HUES48 (cell line): ENCODE measurements around the gene FBXL14.
A peak's percentile ranks its signal among the peaks of the same experiment; 100 is the strongest.
"Not testable (repeated sequence)": the region's sequence is repeated elsewhere in the genome, so short reads cannot be mapped to it uniquely, and the experiment has no call there.

ENCODE experiments used
- H3K27ac ChIP-seq: one replicate; pipeline ENCODE4 v1.7.0; 2013; ENCODE audit warnings: low read depth, low read length, inconsistent platforms
- H3K27me3 ChIP-seq: 2 replicates; pipeline ENCODE4 v1.6.1; 2013; ENCODE audit warnings: mild to moderate bottlenecking, low read length; ENCODE audit not compliant: control insufficient read depth, insufficient read depth
- H3K36me3 ChIP-seq: 2 replicates; pipeline ENCODE4 v1.6.1; 2013; ENCODE audit warnings: low read length; ENCODE audit not compliant: control insufficient read depth, insufficient read depth
- H3K4me1 ChIP-seq: 2 replicates; pipeline ENCODE4 v1.6.1; 2013; ENCODE audit warnings: mild to moderate bottlenecking, low read length; ENCODE audit not compliant: control insufficient read depth, insufficient read depth
- H3K4me3 ChIP-seq: 2 replicates; pipeline ENCODE4 v1.5.1; 2013; ENCODE audit warnings: mild to moderate bottlenecking, low read depth, low read length
- H3K9ac ChIP-seq: 2 replicates; pipeline ENCODE4 v1.6.1; 2013; ENCODE audit warnings: mild to moderate bottlenecking, low read depth, low read length, moderate library complexity
- H3K9me3 ChIP-seq: 2 replicates; pipeline ENCODE4 v1.6.1; 2013; ENCODE audit warnings: low read length; ENCODE audit not compliant: control insufficient read depth, insufficient read depth

Gene FBXL14

DNA sequence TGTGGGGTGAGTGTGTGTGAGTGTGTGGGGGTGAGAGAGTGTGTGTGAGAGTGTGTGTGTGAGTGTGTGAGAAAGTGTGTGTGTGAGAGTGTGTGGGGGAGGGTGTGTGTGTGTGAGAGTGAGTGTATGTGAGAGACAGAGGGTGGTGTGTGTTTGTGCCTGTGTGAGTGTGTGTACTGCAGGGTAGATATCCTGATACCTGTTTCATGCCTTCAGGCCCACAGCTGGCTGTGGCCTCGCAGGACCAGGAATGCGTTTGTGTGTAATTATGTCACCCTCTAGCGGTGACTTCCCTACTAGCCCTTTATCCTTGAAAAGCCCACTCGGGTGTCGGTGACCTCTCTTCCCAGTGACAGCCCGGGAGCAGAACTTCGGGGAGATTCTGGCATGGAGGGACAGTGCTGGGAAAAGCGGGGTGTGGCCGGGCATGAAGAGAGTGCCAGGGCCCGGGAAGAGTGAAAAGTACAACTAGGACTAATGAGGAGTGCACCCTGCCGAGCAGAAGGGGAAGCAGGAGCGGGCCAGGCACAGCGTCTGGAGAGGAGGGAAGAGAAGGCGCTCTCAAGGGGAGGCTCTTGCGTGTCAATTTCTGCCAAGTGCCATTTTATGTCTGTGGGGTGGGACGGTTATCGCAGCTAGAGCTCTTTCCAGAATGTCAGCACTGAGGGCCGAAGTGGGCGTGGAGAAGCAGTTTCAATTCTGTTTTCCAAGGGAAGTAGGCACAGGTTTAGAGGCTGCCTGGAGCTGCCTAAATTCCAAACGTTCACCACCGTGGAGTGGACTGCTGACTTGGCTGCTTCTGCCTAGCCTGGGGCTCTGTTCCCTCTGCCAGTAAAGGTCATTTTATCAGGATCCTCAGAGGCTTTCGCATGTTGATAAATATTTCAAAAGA lies 11.0 kb upstream of the FBXL14 start:
- Histone ChIP-seq H3K4me1 (peaks cover 11% of the 10 kb centered on the region), H3K27me3 (peaks cover 22% of the 10 kb centered on the region), H3K9ac (no peak overlapping the region), H3K4me3 (peak overlapping the region; percentile 58), H3K27ac (peak overlapping the region; percentile 80), H3K36me3 (no peaks in the 10 kb centered on the region), H3K9me3 (no peaks in the 10 kb centered on the region)

DNA sequence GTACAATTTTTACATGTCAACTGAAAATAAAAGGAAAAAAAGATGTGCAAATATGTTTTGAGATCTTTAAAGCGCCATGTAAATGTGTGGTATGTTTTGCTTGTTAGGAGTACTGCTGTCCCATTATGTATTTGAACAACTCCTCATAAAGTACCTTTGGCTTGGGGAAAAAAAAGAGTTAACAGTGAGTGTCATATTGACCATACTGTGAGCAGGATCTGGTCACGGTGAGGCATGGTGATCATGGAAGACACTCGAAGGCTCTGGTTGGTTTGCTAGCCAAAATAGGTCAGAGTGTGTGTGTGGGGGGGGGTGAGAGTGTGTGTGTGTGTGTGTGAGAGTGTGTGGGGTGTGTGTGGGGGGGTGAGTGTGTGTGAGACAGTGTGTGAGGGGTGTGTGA lies 10.1 kb upstream of the FBXL14 start:
- no peak overlapping the region for H3K27ac ChIP-seq
- no peak overlapping the region for H3K9ac ChIP-seq
- H3K4me3 ChIP-seq, result no peak overlapping the region
- H3K9me3 ChIP-seq, result no peaks in the 10 kb centered on the region
- no peaks in the 10 kb centered on the region for H3K36me3 ChIP-seq
- peaks cover 11% of the 10 kb centered on the region for H3K4me1 ChIP-seq
- peaks cover 22% of the 10 kb centered on the region for H3K27me3 ChIP-seq

DNA sequence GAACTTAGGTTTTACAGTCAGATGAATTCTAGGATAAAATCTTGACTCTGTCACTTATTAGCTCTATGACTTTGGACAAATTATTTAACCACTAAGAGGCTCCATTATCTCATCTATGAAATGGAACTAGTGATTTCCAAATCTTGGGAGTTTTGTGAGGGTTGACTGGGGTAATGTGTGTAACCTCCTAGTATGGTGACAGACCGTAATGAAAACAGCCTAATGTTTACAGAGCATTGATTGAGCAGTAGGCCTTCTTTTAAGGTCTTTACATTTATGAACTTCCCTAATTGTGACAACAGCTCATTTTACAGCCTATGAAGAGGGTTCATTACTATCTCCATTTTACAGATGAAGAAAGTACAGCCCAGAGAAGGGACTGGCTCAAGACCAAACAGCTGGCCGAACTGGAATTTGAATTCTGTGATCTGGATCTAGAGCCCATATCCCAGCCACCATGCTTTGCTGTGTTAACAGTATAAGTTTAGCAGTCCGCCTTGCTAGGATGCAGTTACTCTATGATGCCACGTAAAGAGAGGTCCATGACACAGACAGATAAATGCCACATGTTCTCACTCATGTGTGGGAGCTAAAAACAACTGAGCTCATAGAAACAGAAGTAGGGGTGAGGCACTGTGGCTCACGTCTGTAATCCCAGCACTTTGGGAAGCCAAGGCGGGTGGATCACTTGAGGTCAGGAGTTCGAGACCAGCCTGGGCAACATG lies 9.1 kb upstream of the FBXL14 start:
- Histone ChIP-seq H3K9me3 (no peaks in the 10 kb centered on the region), H3K4me1 (peaks cover 11% of the 10 kb centered on the region)

DNA sequence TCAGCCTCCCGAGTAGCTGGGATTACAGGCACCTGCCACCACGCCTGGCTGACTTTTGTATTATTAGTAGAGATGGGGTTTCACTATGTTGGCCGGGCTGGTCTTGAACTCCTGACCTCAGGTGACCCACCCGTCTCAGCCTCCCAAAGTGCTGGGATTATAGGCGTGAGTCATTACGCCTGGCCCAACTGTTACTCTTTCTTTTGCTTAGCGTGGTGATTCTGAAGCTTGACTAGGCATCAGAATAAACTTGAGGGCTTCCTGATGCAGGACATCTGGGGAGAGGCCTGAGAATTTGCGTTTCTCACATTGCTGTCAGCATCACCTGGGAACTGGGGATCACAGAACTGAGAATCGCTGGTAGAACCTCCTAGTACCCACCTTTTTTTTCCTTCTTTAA lies 8.3 kb upstream of the FBXL14 start:
- not testable (repeated sequence) for H3K9me3 ChIP-seq, H3K36me3 ChIP-seq, H3K4me3 ChIP-seq, H3K27ac ChIP-seq, H3K9ac ChIP-seq
- Histone ChIP-seq H3K27me3 (peaks cover 22% of the 10 kb centered on the region), H3K4me1 (peaks cover 11% of the 10 kb centered on the region)

More for the DNA sequence above, 9.1 kb upstream of the FBXL14 start:
- Histone ChIP-seq H3K9ac (no peak overlapping the region), H3K36me3 (no peaks in the 10 kb centered on the region), H3K4me3 (no peak overlapping the region), H3K27ac (no peak overlapping the region), H3K27me3 (peaks cover 22% of the 10 kb centered on the region)

DNA sequence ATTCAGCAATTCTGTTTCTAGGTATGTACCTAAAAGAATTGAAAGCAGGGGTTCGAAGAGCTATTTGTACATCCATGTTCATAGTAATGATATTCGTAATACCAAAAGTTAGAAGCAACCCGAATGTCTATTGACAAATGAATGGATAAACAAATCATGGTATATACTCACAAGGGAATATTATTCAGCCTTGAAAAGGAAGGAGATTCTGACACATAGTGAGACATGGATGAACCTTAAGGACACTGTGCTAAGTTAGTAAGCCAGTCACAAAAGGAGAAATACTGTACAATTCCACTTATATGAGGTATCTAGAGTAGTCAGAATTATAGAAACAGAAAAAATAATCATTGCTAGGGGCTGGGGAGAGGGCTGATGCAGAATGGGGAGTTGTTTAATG lies 4.4 kb upstream of the FBXL14 start:
- peaks cover 22% of the 10 kb centered on the region for H3K27me3 ChIP-seq
- H3K9me3 ChIP-seq, result no peaks in the 10 kb centered on the region
- no peak overlapping the region for H3K9ac ChIP-seq
- H3K4me3 ChIP-seq, result no peak overlapping the region
- H3K27ac ChIP-seq, result no peak overlapping the region
- peaks cover 9% of the 10 kb centered on the region for H3K4me1 ChIP-seq
- H3K36me3 ChIP-seq, result no peaks in the 10 kb centered on the region

DNA sequence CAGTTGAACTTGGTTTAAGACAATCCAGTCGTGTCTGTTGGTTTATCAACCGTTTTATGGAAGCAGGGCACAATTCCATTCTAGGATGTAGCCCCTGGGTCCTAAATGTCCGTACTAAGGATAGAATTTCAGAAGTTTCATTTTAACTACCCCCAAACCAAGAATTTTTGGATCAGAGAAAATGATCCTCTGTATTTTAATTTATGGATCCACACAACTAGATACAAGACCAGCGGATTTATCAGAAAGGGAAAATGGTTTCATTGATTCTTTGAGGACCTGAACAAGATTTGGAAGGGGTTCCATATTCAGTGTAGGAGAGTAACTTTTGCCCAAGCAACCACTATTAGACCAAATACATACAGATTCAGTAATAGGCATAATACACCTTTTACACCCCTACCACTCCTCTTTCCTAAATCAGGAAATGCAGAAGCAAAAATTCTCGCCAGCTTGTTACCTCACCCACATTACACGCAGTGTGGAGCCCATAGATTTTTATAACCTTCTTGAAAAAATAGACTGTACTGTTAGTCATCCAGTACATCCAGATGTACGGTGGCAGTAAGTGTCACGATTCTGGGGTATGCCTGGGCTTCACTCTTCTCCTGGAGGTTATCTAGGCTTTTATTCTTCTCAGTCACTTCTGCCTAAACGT lies 1.4 kb upstream of the FBXL14 start:
- no peaks in the 10 kb centered on the region for H3K9me3 ChIP-seq
- no peak overlapping the region for H3K27ac ChIP-seq
- H3K36me3 ChIP-seq, result no peaks in the 10 kb centered on the region
- peak overlapping the region; percentile 73 for H3K4me3 ChIP-seq
- H3K4me1 ChIP-seq, result peaks cover 31% of the 10 kb centered on the region
- peaks cover 51% of the 10 kb centered on the region for H3K27me3 ChIP-seq
- H3K9ac ChIP-seq, result no peak overlapping the region

DNA sequence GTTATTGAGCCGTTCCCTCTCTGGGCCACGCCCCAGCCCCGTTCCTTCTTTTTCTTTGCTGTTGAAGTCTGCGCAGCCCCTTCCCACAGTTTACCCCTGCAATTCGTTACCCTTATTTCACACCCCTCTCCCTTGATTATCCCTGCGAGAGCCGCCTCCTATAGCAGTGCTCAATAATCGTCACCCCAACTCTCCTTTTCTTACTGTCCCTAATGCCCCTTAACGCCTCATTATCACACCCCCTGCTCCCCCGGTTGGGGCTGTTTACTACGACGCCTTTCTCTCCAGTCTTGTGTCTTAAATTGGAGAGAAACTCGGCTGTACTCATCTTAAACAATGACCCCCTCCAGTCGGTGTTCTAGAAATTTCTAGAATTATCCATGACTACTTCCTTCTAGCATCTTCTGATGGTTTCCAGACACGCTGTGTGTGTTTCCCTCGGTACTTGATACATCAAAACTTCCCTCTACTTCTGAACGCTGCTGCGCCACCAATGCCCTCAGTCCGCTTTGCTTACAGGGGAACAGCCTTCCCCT lies 713 bp upstream of the FBXL14 start:
- peaks cover 58% of the 10 kb centered on the region for H3K27me3 ChIP-seq
- peak overlapping the region; percentile 73 for H3K4me3 ChIP-seq
- no peaks in the 10 kb centered on the region for H3K9me3 ChIP-seq
- no peaks in the 10 kb centered on the region for H3K36me3 ChIP-seq
- H3K9ac ChIP-seq, result no peak overlapping the region
- peaks cover 34% of the 10 kb centered on the region for H3K4me1 ChIP-seq
- no peak overlapping the region for H3K27ac ChIP-seq

DNA sequence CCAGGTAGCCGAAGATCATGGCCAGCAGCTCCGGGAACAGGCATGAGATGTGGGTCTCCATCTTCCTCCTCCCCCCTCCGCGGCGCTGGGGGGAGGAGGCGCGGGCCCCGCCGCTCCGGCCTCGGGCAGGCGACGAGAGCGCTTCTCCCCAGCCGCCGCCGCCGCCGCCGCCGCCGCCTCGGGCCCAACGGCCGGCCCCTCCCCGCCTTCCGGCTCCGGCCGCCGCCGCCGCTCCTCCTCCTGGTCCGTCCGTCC lies 448 bp downstream of the FBXL14 start:
- Histone ChIP-seq H3K4me1 (peaks cover 42% of the 10 kb centered on the region), H3K27ac (peak overlapping the region; percentile 50), H3K36me3 (no peaks in the 10 kb centered on the region), H3K9me3 (no peaks in the 10 kb centered on the region), H3K27me3 (peaks cover 70% of the 10 kb centered on the region), H3K9ac (no peak overlapping the region), H3K4me3 (peak overlapping the region; percentile 73)

DNA sequence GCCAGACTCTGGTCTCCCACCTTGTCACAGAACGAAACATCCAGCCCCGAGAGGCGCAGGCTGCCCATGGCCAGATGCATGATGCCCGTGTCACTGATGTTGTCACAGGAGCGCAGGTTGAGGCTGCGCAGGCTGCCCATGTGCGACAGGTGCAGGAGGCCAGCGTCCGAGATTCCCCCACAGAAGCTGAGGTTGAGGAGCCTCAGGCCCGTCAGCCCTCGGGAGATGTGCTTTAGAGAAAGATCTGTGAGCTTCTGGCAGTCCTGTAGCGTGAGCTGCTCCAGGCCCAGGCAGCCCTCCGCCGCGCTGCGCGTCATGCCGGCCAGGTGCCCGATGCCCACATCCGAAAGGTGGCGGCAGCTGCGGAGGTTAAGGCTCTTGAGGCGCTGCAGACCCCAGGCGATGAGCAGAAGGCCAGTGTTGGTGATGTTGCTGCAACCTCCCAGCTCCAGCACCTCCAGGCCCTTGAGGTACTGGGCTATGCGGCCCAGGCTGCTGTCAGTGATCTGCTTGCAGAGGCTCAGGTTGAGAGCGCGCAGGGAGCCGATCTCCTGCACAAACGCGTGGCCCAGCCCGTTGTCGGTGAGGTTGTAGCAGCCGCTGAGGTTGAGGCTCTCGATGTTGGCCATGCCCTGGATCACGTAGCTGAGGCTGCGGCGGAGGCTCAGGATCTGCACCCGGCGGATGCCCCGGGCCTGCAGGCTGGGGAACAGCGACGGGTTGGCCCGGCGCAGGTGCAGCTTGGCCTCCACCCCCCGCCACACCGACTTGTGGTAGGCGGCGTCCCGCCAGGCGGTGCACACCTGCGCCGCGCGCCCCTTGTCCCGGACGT lies 991 bp downstream of the FBXL14 start:
- Histone ChIP-seq H3K9me3 (no peaks in the 10 kb centered on the region), H3K36me3 (no peaks in the 10 kb centered on the region), H3K4me3 (peak overlapping the region; percentile 73), H3K27ac (peak overlapping the region; percentile 50), H3K27me3 (peaks cover 75% of the 10 kb centered on the region), H3K4me1 (peaks cover 47% of the 10 kb centered on the region), H3K9ac (no peak overlapping the region)

DNA sequence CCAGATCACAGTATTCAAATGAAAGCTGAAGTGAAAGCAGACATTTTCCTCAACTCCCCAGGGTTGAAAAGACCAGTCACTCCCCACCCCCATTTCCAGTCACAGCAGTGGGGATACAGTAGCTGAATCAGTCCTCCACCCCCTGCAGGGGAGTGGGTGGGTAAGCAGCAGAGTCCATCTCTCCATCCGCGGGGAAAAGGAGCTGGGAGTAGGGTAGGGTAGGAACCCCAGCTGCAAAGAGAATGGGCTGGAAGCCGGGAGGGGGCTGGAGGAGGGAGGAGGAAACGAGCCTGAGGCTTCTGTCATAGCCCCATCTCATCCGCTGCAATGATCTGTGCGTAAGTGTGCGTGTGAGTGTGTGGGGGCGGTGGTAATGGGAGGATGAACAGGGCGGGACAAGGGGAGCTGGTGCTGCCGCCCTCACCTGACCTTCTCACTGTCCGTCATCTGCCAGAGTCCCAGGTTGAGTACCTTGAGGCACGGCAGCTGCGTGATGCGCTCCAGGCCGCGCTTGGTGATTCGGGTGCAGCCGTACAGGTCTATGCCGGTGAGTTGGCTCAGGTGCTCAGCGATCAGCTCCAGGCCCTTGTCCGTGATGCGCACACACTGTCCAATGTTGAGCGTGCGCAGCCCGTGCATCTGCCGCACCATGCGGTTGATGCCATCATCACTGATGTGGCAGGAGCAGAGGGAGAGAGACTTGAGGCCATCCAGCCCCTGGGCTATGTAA lies 1.8 kb downstream of the FBXL14 start:
- peak overlapping the region; percentile 50 for H3K27ac ChIP-seq
- peaks cover 53% of the 10 kb centered on the region for H3K4me1 ChIP-seq

More for the DNA sequence above, 1.8 kb downstream of the FBXL14 start:
- peaks cover 80% of the 10 kb centered on the region for H3K27me3 ChIP-seq
- no peak overlapping the region for H3K9ac ChIP-seq
- no peaks in the 10 kb centered on the region for H3K9me3 ChIP-seq
- H3K36me3 ChIP-seq, result no peaks in the 10 kb centered on the region
- H3K4me3 ChIP-seq, result peak overlapping the region; percentile 73
